GM21786 (cell line): ENCODE measurements around the gene HDDC2.

ENCODE experiments used
- ATAC-seq: cut with Tn5 transposase; IDR thresholded peaks from one replicate; pipeline ENCODE4 v1.9.1; 2021; ENCODE audit not compliant: unreplicated experiment

Gene HDDC2, protein sequence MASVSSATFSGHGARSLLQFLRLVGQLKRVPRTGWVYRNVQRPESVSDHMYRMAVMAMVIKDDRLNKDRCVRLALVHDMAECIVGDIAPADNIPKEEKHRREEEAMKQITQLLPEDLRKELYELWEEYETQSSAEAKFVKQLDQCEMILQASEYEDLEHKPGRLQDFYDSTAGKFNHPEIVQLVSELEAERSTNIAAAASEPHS

DNA sequence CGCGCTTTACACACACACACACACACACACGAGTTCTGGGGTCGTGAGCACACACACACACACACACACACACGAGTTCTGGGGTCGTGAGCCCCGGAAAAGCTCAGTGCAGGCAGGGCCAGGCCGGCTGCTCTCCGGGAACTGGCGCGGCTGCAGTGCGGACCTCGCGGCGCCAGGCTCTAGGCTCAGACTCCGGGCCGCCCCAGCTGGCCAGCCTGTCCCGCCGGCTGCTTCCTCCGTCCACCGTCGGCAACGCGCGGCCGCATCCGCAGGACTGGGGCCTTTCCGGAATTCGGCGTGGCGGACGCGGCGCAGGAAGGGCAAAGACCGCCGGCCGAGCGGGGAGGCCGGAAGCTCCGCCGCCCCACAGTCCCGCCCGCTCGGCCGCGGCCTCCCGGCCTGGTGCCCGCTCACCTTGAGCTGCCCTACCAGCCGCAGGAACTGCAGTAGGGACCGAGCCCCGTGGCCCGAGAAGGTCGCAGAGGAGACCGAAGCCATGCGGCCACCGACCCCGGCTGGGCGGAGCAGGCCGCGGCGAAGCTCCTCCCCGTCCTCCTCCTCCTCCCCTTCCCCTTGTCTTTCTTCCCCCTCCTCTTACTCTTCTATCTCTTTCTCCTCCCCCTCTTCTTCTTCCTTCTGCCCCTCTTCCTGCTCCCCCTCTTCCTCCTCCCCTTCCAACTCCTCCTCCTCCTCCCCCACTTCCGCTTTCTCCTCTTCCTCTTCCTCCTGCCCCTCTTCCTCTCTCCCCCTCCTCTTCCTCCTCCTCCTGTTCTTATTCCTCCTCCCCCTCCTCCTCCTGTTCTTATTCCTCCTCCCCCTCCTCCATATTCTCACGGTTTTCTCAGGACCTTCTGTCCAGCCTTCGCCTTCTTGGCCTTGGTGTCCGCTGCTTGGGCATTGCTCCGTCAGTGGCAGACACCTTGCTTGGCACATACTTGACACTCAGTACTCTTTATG is at the start of gene HDDC2:
Gene HDDC2, minus strand, starts transcription at position 533 of the 957 bp plus-strand sequence. Its CDS starts 35 bp downstream, at position 498.
- ATAC-seq = peak; percentile 84

DNA sequence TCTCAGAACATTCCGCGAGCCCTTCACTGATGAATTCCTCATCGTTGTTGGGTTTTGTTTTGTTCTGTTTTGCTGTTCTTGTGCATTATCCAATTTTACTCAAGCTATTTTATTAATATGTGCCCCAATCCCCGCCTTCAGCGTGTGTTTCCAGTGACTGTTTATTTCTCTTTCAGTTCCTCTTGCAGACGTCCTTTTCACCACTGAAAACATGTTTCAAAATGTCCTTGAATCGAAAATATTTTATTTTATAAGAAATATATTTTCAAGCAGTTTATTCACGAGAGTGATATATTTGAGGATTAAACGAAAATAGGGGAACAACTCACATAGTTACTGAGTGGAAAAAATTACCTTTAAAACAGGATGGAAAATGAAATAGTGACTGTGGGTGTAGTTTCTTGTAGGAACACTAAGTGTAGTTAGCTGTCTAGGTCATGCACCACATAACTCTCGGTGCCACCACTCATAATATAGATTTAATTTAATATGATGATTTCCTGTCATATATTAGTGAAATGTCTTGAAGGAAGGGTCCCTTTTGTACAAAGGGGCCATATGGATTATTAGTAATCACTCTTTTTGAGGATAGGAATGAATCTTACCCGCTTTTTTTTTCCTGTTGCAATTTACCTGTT is 45.3 kb upstream of the HDDC2 start:
- peak; percentile 83 for ATAC-seq

- peak; percentile 48 for ATAC-seq
These were observed 44.6 kb upstream of the HDDC2 start for GRCh38 chr6:125346201-125346925.

DNA sequence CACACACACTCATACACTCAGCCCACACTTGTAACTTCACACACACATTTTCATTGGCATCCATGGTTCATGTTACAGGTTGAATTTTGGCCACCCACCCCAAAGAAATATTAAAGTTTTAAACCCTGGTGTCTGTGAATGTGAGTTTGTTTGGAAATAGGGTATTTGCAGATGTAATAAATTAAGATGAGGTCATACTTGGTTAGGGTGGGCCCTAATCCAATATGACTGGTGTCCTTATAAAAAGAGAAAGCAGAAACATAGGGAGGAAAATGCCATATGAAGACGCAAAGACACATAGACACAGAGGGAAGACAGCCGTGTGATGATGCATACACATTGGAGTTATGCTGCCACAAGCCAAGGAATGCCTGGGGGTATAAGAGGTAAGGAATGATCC is 39.7 kb upstream of the HDDC2 start:
- no peak for ATAC-seq

DNA sequence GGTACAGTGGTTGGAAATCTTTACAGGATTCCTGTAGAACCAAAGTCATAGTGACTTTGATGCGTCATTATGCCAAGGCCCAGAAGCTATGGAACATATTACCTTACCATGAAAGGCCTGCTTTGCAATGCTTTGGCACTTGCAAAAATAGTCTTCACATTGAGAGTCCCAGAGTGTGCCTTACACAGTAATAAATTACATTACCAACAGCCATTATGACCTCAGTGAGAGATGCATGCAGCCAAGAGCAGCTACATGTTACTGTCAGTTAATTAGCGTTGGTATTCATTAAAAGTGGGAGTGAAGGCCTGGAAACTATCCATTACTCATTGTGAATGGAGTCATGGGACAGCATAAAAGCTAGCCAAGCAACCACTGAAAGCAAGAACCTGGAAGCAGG is 39.2 kb upstream of the HDDC2 start:
- ATAC-seq = no peak

DNA sequence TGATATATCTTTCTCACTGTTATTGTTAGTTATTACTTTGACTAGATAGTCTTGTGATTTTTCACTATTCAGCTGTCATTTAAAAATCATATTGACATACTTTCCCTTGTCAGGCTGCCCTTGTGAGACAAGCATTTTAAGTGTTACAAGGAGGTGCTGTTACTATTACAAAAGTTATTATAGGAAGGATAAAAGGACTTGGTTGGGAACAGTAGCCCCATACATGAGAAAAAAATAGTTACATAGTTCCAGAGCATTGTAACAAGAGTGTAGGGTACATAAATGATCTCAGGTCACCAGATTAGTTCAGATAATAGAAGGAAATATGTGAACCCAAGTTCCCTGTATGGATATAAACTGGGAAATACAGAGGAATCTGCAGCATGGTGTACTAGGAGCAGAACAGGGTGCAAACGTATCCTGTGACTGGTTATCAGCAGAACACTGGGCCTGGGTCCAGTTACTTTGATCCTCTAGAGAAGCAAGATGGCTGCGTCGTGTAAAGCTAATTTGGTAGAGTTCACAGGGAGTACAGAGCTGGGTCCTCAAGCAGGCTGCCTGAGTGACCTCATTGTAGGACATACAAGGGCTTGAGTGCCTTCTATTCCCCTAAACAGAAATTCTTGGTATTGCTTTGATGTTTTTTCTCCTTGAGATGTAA is 38.5 kb upstream of the HDDC2 start:
- no peak for ATAC-seq

GRCh38 chr6:125339653-125340052 is 37.9 kb upstream of the HDDC2 start:
- no peak for ATAC-seq

- ATAC-seq = no peak
These were observed 36.6 kb upstream of the HDDC2 start for GRCh38 chr6:125338381-125338780.

DNA sequence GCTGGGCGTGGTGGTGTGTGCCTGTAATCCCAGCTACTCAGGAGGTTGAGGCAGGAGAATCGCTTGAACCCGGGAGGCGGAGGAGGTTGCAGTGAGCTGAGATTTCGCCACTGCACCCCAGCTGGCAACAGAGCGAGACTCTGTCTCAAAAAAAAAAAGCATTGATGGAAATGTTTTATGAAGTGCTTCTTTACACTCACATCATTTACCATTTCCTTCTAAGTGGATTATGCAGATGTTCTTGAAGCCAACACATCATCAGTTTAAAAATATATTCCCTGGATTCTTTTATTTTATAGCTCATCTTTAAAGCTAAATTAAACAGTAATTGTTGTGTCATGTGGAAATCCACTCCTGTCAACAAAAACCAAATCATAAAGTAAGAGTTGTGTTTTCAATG is 35.9 kb upstream of the HDDC2 start:
- no peak for ATAC-seq

GRCh38 chr6:125332664-125333063 is 30.9 kb upstream of the HDDC2 start:
- ATAC-seq = no peak

DNA sequence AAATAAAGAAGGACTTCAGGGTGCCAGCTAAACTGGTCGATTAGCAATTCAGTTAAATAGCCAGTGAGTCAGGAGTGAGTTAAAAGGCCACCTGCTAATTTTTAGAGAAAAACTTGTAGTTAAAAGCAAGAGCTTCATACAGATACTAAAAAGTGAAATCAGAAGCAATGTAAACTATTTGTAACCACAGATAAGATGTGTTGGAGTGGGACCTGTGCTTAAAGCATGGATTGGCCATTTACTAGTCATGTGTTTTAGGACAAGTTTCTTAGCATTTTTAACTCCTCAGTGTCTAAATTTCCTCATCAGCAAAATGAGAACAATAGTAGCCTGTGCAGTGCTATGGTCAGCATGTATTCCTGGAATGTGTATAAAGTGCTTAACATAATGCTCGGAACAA is 23.8 kb upstream of the HDDC2 start:
- ATAC-seq = no peak

DNA sequence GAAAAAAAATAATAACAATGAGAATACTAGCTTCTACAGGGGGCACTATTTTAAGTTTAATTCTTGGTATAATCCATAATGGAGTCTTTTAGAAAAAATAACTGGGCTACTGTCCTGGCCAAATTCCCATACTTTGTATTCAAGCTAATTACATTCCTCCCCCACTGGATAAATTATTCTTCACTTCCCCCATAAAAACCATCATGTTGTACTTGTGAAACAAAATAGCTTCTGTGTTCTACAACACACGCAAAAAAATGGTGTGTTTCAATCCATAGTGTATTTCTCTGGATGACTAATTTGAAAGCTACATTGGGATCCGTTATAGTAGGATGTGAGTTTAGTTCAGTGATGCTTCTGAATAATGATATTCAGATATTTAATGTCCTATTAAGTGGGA is 21.6 kb upstream of the HDDC2 start:
- ATAC-seq = no peak

- ATAC-seq = no peak
These were observed 14.9 kb upstream of the HDDC2 start for GRCh38 chr6:125316621-125317020.

DNA sequence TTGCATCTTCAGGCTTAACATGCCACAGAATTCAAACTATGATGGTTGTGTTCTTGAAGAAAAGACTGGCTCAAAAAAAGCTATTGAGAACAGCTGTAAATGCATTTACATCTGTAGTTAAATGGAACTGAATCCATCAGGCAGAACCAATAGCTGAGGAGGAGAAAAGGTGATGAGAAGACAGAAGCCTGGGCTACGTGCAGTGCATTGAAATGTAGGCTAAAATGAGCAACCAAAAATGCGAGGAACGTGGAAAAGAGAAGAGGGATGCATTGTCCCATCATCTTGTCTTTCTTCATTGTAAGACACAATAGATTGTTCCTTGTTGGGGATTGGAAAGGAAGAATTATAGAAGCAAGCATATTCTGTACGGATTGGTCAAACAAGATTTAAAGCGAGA is 13.8 kb upstream of the HDDC2 start:
- no peak for ATAC-seq

GRCh38 chr6:125314009-125314581 is 12.3 kb upstream of the HDDC2 start:
- ATAC-seq = peak; percentile 89

GRCh38 chr6:125312950-125313349 is 11.2 kb upstream of the HDDC2 start:
- no peak for ATAC-seq

DNA sequence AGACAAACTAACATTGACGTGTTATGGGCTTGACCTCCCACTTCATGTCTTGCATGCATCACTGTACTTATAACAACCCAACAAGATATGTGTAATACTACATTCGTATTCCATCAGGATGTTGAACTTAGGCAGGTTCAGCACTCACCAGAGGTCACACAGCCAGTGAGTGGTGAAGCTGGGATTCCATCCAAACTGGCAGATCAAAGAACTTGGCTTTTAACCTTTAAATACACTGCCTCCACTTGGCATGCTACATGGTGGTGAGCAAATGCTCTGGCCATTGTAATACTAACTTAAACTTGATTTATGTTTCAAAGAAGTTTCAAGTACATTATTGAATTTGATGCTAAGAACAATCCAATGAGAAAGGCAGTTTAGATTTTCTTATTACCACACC is 10.7 kb upstream of the HDDC2 start:
- no peak for ATAC-seq

DNA sequence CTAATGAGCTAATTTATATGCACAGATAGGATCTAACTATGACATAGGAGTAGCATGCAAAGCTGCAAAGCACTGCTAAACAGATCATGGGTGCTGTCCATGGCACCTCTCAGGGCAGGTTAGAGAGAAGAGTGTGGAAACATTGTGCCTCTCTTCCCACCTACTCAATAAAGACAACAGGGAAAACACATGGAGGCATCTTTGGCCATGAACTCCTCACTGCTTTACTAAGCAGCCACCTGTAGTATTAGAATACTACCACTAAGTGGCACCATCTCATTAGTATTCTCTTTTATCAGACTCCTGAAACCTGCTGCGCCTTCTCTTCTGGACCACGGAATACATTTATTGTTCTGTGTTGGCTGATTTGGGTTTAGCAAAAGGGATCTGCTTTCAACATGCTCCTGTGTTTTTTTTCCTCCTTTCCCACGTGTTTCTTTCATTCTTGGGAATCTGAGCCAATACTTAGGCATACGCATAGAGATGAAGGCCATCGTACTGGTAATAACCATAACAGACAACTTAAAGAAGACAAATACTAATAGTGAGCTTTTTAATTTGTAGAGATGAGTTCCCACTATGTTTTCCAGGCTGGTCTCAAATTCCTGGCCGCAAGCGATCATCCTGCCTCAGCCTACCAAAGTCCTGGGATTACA is 9.4 kb upstream of the HDDC2 start:
- peak; percentile 87 for ATAC-seq

- no peak for ATAC-seq
These were observed 6.3 kb upstream of the HDDC2 start for GRCh38 chr6:125307964-125308615.
